ENCODE results near the gene IFT74. TPM values are rescaled to one million over a fixed set of nuclear protein-coding genes. Genes with fewer than 3 reads are reported as not detected.

IFT74 gene
- total RNA-seq, 2 experiments from 2014 or later = 3.4 to 10.2 TPM

DNA sequence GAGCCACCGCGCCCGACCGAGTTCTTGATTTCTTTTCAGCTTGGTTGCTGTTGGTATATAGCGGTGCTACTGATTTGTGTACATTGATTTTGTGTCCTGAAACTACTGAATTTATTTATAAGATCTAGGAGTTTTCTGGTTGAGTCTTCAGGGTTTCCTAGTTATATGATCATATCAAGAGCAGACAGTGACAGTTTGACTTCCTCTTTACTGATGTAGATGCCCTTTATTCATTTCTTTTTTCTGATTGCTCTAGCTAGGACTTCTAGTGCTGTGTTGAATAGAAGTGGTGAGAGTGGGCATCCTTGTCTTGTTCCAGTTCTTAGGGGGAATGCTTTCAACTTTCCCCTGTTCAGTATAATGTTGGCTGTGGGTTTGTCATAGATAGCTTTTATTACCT, 66.7 kb downstream of the IFT74 start:
- no peaks in the 10 kb centered on the region for H4K20me1 ChIP-seq (ENCODE audit: insufficient read depth, low read length)
- ChIA-PET POLR2A (interaction anchor here (0.5 kb wide), 1 partner anchor 496 kb away, joined by 3 read pairs; no protein-coding TSS in a partner anchor), CTCF (ENCODE audit: unreplicated experiment) (no interaction called here)
- DNase-seq (ENCODE audit: low spot score) = no peak
- no TSS peak for BruUV-seq (replicated peaks)
- no peaks in the 10 kb centered on the region for H3K9me2 ChIP-seq (ENCODE audit: insufficient read depth, low read length)
- H3K9me3 ChIP-seq (ENCODE audit: low read length) = no peaks in the 10 kb centered on the region
- H3K4me2 ChIP-seq (ENCODE audit: low read length) = no peak overlapping the region
- no peak overlapping the region for H2AFZ ChIP-seq (ENCODE audit: low read length)
- no peaks in the 10 kb centered on the region for H3K4me1 ChIP-seq (ENCODE audit: insufficient read depth, low read length, poor library complexity, severe bottlenecking)
- TF ChIP-seq, protein P1, sequence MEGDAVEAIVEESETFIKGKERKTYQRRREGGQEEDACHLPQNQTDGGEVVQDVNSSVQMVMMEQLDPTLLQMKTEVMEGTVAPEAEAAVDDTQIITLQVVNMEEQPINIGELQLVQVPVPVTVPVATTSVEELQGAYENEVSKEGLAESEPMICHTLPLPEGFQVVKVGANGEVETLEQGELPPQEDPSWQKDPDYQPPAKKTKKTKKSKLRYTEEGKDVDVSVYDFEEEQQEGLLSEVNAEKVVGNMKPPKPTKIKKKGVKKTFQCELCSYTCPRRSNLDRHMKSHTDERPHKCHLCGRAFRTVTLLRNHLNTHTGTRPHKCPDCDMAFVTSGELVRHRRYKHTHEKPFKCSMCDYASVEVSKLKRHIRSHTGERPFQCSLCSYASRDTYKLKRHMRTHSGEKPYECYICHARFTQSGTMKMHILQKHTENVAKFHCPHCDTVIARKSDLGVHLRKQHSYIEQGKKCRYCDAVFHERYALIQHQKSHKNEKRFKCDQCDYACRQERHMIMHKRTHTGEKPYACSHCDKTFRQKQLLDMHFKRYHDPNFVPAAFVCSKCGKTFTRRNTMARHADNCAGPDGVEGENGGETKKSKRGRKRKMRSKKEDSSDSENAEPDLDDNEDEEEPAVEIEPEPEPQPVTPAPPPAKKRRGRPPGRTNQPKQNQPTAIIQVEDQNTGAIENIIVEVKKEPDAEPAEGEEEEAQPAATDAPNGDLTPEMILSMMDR (conservative IDR thresholded peaks at IDR 0.05; ENCODE audit: low read length) = no peak
- TF ChIP-seq EZH2phosphoT487 (IDR thresholded peaks at IDR 0.05; ENCODE audit: borderline replicate concordance, low read depth, low read length) = no peak
- H3K36me3 ChIP-seq (ENCODE audit: insufficient read depth, low read length) = no peaks in the 10 kb centered on the region
- intact Hi-C loops (cut with micrococcal nuclease; ENCODE audit: unreplicated experiment) = no loop called here
- H3K27ac ChIP-seq (ENCODE audit: low read depth, low read length, poor library complexity, severe bottlenecking) = no peak overlapping the region
- H3K4me3 ChIP-seq (ENCODE audit: low read depth, low read length, poor library complexity, severe bottlenecking) = no peak overlapping the region
- H3K79me2 ChIP-seq (ENCODE audit: insufficient read depth, low read depth, low read length) = no peaks in the 10 kb centered on the region

DNA sequence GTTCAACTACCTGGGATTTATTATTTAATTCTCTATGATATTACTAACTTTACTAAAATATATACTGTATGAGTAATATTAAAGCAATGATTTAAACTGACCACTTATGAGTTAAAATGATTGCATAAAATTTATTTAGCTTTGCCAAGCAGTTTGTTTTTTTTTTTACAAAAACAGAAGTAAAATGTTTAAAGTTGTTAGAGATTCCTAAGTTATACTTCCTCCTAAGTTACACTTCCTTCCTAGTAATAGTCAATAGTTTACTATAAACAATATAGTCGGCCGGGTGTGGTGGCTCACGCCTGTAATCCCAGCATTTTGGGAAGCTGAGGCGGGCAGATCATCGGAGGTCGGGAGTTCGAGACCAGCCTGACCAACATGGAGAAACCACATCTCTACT, 73.0 kb downstream of the IFT74 start:
- no peaks in the 10 kb centered on the region for H3K36me3 ChIP-seq (ENCODE audit: insufficient read depth, low read length)
- no peak overlapping the region for H3K4me2 ChIP-seq (ENCODE audit: low read length)
- no peak for TF ChIP-seq EZH2phosphoT487 (IDR thresholded peaks at IDR 0.05; ENCODE audit: borderline replicate concordance, low read depth, low read length)
- TF ChIP-seq, protein P1 (conservative IDR thresholded peaks at IDR 0.05; ENCODE audit: low read length) = no peak
- H3K4me1 ChIP-seq (ENCODE audit: insufficient read depth, low read length, poor library complexity, severe bottlenecking) = no peaks in the 10 kb centered on the region
- BruUV-seq (replicated peaks) = no TSS peak
- H3K79me2 ChIP-seq (ENCODE audit: insufficient read depth, low read depth, low read length) = no peaks in the 10 kb centered on the region
- DNase-seq (ENCODE audit: low spot score) = no peak
- ChIA-PET POLR2A (interaction anchor here (1.1 kb wide), 1 partner anchor 13 kb away, joined by 4 read pairs; no protein-coding TSS in a partner anchor), CTCF (ENCODE audit: unreplicated experiment) (no interaction called here)
- no peaks in the 10 kb centered on the region for H3K9me2 ChIP-seq (ENCODE audit: insufficient read depth, low read length)
- H3K4me3 ChIP-seq (ENCODE audit: low read depth, low read length, poor library complexity, severe bottlenecking) = no peak overlapping the region
- no peak overlapping the region for H3K27ac ChIP-seq (ENCODE audit: low read depth, low read length, poor library complexity, severe bottlenecking)
- H3K9me3 ChIP-seq (ENCODE audit: low read length) = no peaks in the 10 kb centered on the region
- no peaks in the 10 kb centered on the region for H4K20me1 ChIP-seq (ENCODE audit: insufficient read depth, low read length)
- H2AFZ ChIP-seq (ENCODE audit: low read length) = no peak overlapping the region
- intact Hi-C loops (cut with micrococcal nuclease; ENCODE audit: unreplicated experiment) = no loop called here

DNA sequence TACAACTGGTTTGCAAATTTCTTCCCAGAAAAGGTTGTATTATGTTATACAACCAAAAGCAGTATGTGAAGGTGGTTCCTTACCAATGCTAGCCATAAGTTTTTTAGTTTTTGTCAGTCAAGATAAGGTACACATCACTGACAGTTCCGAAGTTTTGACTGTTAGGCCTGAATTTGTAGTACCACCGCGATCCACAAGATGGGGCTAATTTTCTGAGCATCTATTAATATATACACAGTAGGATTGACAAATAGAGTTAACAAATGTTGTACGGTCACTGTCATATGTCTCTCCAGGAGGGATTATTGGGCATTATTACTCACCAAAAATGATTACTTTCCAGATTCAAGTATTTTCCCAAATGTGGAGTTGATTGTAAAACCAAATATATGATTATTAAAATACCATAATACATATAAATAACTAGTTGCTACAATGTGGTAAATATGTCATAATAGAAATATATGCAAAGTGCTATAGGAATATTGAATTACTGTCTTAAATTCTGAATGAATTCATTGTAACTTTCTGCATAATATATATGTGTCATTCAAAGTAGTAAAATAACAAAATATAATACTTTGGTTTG, 77.7 kb downstream of the IFT74 start:
- H3K79me2 ChIP-seq (ENCODE audit: insufficient read depth, low read depth, low read length) = no peaks in the 10 kb centered on the region
- no peak overlapping the region for H3K4me2 ChIP-seq (ENCODE audit: low read length)
- peak; percentile 48 for DNase-seq (ENCODE audit: low spot score)
- intact Hi-C loops (cut with micrococcal nuclease; ENCODE audit: unreplicated experiment) = loop anchor here (2.0 kb wide), 2 partner anchors 21 to 243 kb away; no protein-coding TSS in a partner anchor
- no peak overlapping the region for H3K27ac ChIP-seq (ENCODE audit: low read depth, low read length, poor library complexity, severe bottlenecking)
- no peaks in the 10 kb centered on the region for H4K20me1 ChIP-seq (ENCODE audit: insufficient read depth, low read length)
- H3K4me1 ChIP-seq (ENCODE audit: insufficient read depth, low read length, poor library complexity, severe bottlenecking) = no peaks in the 10 kb centered on the region
- H2AFZ ChIP-seq (ENCODE audit: low read length) = no peak overlapping the region
- POLR2A ChIA-PET = no interaction called here
- H3K9me3 ChIP-seq (ENCODE audit: low read length) = no peaks in the 10 kb centered on the region
- CTCF ChIA-PET (ENCODE audit: unreplicated experiment) = no interaction called here
- no peak overlapping the region for H3K4me3 ChIP-seq (ENCODE audit: low read depth, low read length, poor library complexity, severe bottlenecking)
- no TSS peak for BruUV-seq (replicated peaks)
- TF ChIP-seq EZH2phosphoT487 (IDR thresholded peaks at IDR 0.05; ENCODE audit: borderline replicate concordance, low read depth, low read length) = no peak
- TF ChIP-seq, protein P1 (conservative IDR thresholded peaks at IDR 0.05; ENCODE audit: low read length) = peak; percentile 94
- H3K9me2 ChIP-seq (ENCODE audit: insufficient read depth, low read length) = no peaks in the 10 kb centered on the region
- no peaks in the 10 kb centered on the region for H3K36me3 ChIP-seq (ENCODE audit: insufficient read depth, low read length)

All from OCI-LY7 (cell line).